HG03565 (cell line): Measurements from ENCODE around the gene MFSD6L.

Source experiments
- ATAC-seq: cut with Tn5 transposase; IDR thresholded peaks from one replicate; pipeline ENCODE4 v1.9.1; 2021; ENCODE audit warnings: mild to moderate bottlenecking, moderate library complexity; ENCODE audit not compliant: unreplicated experiment

MFSD6L gene

GRCh38 chr17:8747742-8748141 lies 51.4 kb downstream of the MFSD6L start:
- ATAC-seq, result no peak
